Adrenal gland (tissue), 5 donors: ENCODE measurements around the gene NOL9.

Experiments used
- POLR2A ChIP-seq, 2 donors: fragments of 450-650 bp; IDR thresholded peaks; one replicate each; pipeline ENCODE4 v1.6.1; 2017; ENCODE audit warnings: antibody characterized with exemption in 2 of 2, mild to moderate bottlenecking in 2 of 2, moderate library complexity in 1 of 2
- TF ChIP-seq, protein P1 (sequence below), 6 experiments: fragments of 450-650 bp in 4 of 6; fragments of 200-600 bp in 2 of 6; sonication (generic) in 1 of 6; IDR thresholded peaks; 1 replicate in 5 of 6; 2 replicates in 1 of 6; pipeline versions ENCODE4 v1.5.1 to v1.8.0; 2016 to 2021; ENCODE audit warnings: antibody characterized with exemption in 6 of 6, mild to moderate bottlenecking in 2 of 6, moderate library complexity in 1 of 6
- donor health status: DM: no; HTN: no; CAD: no.

GRCh38 chr1:6584126-6585080 lies 30.1 kb upstream of the NOL9 start:
- TF ChIP-seq, protein P1, sequence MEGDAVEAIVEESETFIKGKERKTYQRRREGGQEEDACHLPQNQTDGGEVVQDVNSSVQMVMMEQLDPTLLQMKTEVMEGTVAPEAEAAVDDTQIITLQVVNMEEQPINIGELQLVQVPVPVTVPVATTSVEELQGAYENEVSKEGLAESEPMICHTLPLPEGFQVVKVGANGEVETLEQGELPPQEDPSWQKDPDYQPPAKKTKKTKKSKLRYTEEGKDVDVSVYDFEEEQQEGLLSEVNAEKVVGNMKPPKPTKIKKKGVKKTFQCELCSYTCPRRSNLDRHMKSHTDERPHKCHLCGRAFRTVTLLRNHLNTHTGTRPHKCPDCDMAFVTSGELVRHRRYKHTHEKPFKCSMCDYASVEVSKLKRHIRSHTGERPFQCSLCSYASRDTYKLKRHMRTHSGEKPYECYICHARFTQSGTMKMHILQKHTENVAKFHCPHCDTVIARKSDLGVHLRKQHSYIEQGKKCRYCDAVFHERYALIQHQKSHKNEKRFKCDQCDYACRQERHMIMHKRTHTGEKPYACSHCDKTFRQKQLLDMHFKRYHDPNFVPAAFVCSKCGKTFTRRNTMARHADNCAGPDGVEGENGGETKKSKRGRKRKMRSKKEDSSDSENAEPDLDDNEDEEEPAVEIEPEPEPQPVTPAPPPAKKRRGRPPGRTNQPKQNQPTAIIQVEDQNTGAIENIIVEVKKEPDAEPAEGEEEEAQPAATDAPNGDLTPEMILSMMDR (IDR thresholded peaks at IDR 0.05): peak in 1 of 6 experiments; percentile 19
- TF ChIP-seq POLR2A (IDR thresholded peaks at IDR 0.05): no peak
